Measurements from ENCODE around the gene R3HDM2.

DNA sequence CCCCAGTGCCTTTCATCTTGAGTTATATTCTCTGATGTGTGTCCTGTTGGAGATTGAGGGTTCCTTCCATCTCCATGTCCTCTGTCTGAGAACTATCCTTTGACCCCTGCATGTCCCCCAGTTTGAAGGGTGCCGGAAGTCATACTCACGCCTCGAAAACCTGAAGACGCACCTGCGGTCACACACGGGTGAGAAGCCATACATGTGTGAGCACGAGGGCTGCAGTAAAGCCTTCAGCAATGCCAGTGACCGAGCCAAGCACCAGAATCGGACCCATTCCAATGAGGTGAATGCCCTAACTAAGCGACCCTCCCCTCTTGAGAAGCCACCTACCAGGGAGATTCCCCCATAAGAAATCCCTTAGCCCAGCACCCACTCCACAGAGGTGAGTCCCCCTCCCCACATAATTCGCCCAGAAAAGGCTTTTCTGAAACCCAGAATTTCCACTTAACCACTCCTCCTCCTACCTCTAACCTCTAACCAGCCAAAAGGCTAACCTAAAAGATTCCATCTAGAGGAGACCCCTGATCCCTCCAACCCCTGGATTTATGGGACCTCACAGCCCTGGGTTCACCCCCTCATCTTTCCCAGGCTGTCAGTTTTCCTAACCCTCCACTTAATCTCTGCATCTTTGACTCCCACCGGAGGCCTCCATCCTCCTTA lies 36.5 kb upstream of the R3HDM2 start:
- no peak for TF ChIP-seq CTCF (IDR thresholded peaks at IDR 0.05 in 8 of 11, conservative IDR thresholded peaks at IDR 0.05 in 3 of 11)
- TF ChIP-seq POLR2A (IDR thresholded peaks at IDR 0.05), result no peak
